Testis (tissue), 3 donors: ENCODE data around the gene TTC31. TPM values are rescaled to one million over a fixed set of nuclear protein-coding genes. Genes with fewer than 3 reads are reported as not detected.

Experiments used
- DNase-seq: peaks from one replicate; pipeline ENCODE4 v3.0.0-alpha.2; 2019
- H3K27ac ChIP-seq, 2 donors: fragments of 200-600 bp; sonication (generic); one replicate each; pipeline ENCODE4 v1.5.1; 2019
- H3K27me3 ChIP-seq: fragments of 200-600 bp; sonication (generic); one replicate; pipeline ENCODE4 v1.5.1; 2019
- H3K36me3 ChIP-seq: fragments of 200-600 bp; sonication (generic); one replicate; pipeline ENCODE4 v1.5.1; 2017; ENCODE audit warnings: low read depth; ENCODE audit errors: missing control alignments
- H3K4me1 ChIP-seq: fragments of 200-600 bp; sonication (generic); one replicate; pipeline ENCODE4 v1.5.1; 2019
- H3K4me3 ChIP-seq, 2 donors: fragments of 200-600 bp; sonication (generic); one replicate each; pipeline ENCODE4 v1.5.1; 2017 to 2019
- H3K9me3 ChIP-seq: fragments of 200-600 bp; sonication (generic); one replicate; pipeline ENCODE4 v1.5.1; 2017
- POLR2A ChIP-seq: fragments of 450-650 bp; IDR thresholded peaks from one replicate; pipeline ENCODE4 v1.6.1; 2017; ENCODE audit warnings: antibody characterized with exemption, mild to moderate bottlenecking, moderate library complexity
- WGBS, 2 donors: methylation state at CpG; one replicate each; pipeline ENCODE4 v1.1.5; 2018; 5-methylcytosine and 5-hydroxymethylcytosine counted together
- intact Hi-C: fragments of 100-400 bp; cut with DNase I; formaldehyde crosslinking; loops from one replicate; pipeline ENCODE4 v1.15.1; 2023; ENCODE audit warnings: low total_unique reads
- polyA plus RNA-seq: library from polyadenylated mRNA; stranded (reverse); fragments of 350-450 nt; fragmentation: Illumina TruSeq; extraction: RNeasy Lipid Tissue Mini Kit (QIAGEN cat#74804); gene quantifications from one replicate; pipeline ENCODE4 v1.2.3, GENCODE V29; 2014; ENCODE audit warnings: low read depth, low replicate concordance; ENCODE audit not compliant: insufficient read depth
- total RNA-seq, 2 donors: library from RNA; depleted of rRNA; stranded (reverse); fragments of >200 nt; gene quantifications; one replicate each; pipeline ENCODE4 v1.2.3, GENCODE V29; 2016
- TF ChIP-seq, protein P1 (sequence below), 3 experiments: fragments of 450-650 bp in 2 of 3; fragments of 200-600 bp in 1 of 3; sonication (generic) in 1 of 3; IDR thresholded peaks; one replicate each; pipeline ENCODE4 v1.5.1; 2016 to 2019; ENCODE audit warnings: antibody characterized with exemption in 3 of 3, mild to moderate bottlenecking in 2 of 3, moderate library complexity in 1 of 3

TTC31 gene
- total and polyA plus RNA-seq, 3 donors from 2014 or later, result 19.6 to 36.2 (median 30.1) TPM

DNA sequence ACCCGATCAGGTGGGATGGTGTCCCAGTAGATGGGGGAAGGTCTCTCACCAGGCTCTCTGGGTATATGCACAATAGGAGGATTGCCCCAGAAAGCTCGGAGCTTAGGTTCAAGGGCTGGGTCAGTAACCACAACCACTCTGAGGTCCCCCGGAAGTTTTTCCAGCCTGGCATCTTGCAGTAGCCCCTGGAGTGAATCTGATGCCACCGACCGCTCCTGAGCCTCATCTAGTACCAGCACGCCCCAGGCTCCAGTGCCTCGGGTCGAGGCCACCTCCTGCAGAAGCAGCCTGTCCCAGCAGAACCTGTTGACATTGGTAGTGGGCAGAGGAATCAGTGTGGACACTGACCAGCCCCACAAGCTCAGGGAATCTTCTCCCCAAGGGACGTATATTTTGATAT lies 41.1 kb downstream of the TTC31 start:
- Histone ChIP-seq H3K4me1 (peaks cover 7% of the 10 kb centered on the region), H3K27me3 (no peaks in the 10 kb centered on the region), H3K9me3 (no peaks in the 10 kb centered on the region), H3K27ac (no peak overlapping the region), H3K36me3 (no peaks in the 10 kb centered on the region), H3K4me3 (no peak overlapping the region)
- DNase-seq, result no peak
- WGBS, 2 donors, result 86 to 91% methylated on average over 7 to 9 of the region's 9 CpGs
- TF ChIP-seq, protein P1, sequence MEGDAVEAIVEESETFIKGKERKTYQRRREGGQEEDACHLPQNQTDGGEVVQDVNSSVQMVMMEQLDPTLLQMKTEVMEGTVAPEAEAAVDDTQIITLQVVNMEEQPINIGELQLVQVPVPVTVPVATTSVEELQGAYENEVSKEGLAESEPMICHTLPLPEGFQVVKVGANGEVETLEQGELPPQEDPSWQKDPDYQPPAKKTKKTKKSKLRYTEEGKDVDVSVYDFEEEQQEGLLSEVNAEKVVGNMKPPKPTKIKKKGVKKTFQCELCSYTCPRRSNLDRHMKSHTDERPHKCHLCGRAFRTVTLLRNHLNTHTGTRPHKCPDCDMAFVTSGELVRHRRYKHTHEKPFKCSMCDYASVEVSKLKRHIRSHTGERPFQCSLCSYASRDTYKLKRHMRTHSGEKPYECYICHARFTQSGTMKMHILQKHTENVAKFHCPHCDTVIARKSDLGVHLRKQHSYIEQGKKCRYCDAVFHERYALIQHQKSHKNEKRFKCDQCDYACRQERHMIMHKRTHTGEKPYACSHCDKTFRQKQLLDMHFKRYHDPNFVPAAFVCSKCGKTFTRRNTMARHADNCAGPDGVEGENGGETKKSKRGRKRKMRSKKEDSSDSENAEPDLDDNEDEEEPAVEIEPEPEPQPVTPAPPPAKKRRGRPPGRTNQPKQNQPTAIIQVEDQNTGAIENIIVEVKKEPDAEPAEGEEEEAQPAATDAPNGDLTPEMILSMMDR (IDR thresholded peaks at IDR 0.05), result no peak
- no peak for TF ChIP-seq POLR2A
- intact Hi-C loops, result no loop called here

DNA sequence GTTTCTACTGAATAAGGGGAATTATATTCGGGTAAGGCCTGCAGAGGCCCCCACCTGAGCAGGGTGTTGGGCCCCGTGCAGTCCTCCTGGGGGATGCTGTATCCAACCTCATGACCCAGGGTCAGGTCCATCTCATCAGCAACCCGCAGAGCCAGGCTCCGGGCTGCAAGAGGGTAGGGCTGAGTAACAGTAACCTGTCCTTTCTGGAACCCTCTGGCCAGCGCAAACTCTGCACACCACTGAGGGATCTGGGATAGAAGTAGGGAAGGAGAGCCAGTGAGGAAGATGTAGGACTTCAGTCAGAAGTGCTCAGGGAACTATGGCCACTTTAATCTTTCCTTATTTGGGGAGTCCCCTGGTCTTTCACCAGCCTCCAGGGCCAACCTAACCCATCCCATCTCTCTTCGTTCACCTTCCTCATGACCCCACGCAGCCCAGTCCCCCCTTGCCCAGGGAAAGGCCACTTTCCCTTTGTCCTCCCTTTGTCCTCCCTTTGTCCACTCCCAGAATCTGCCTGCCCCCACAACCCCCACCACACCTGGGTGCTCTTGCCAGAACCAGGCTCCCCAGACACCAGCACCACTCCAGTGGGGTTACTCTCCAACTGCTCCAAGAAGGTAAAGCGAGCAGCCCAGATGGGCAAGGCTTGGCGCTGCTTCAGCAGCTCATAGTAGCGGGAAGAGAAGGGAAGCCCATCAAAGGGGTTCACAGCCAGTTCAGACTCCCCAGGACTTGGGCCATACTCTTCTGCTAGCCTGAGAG lies 42.3 kb downstream of the TTC31 start:
- WGBS, 2 donors, result 88 to 90% methylated on average over 10 of the region's 10 CpGs

DNA sequence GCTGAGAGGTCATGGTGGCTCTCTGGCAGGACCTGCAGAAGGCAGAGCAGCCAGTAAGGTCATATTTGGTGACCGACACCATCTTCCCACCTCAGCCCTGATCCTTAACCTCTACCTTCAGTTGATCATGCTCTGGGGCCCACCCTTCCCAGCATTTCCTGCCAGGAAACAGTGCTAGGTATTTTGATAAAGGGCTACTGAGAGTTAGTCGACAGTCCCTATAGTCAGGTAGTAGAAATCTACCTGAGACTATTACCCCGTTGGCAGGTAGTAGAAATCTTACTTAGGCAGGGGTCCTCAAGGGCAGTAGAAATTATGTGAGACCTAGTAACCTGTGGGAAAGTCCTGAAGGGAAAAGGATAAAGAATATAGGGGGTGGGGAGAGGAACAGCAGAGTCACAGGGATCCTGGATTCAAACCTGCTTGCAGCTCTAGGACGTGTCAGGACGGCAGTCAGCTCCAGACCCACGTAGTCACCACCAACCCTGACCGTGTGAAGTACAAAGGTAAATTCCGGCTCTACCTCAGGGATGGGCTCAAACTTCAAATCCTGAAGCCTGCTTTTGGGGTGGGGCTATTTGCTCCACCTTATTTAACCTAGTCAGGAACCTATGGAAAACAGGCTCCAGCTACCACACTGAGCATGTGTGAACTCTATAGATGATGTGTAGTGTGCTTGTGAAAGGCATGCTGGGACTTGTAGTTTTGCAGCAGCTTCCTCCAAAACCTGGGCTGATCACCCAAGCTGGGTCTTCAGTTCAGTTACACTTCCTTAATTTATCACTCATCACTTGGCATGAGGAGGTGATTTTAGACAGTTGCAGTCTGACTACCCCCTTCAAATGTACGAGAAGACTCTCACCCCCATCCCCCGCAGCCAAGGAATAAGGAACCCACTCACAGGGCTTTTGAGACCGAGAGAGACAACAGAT lies 43.1 kb downstream of the TTC31 start, which contains the start of gene DQX1:
Gene DQX1, minus strand, starts transcription at position 515 of the 932 bp plus-strand sequence. Its CDS starts 502 bp downstream, at position 13.
- peak; percentile 37 for DNase-seq
- WGBS, 2 donors, result 86 to 93% methylated on average over 11 of the region's 11 CpGs
- Histone ChIP-seq H3K36me3 (no peaks in the 10 kb centered on the region), H3K4me3 (no peak within 1 kb of the TSS), H3K27me3 (no peaks in the 10 kb centered on the region), H3K27ac (no peak within 1 kb of the TSS), H3K9me3 (no peaks in the 10 kb centered on the region), H3K4me1 (peaks cover 10% of the 10 kb centered on the region)
- no peak for TF ChIP-seq POLR2A
- TF ChIP-seq, protein P1 (IDR thresholded peaks at IDR 0.05), result no peak
- intact Hi-C loops, result no loop called here

More for the DNA sequence above, 42.3 kb downstream of the TTC31 start:
- Histone ChIP-seq H3K4me3 (no peak overlapping the region), H3K36me3 (no peaks in the 10 kb centered on the region), H3K27me3 (no peaks in the 10 kb centered on the region), H3K9me3 (no peaks in the 10 kb centered on the region), H3K27ac (no peak overlapping the region), H3K4me1 (peaks cover 7% of the 10 kb centered on the region)
- intact Hi-C loops, result no loop called here
- TF ChIP-seq POLR2A, result no peak
- TF ChIP-seq, protein P1 (IDR thresholded peaks at IDR 0.05), result no peak
- no peak for DNase-seq

DNA sequence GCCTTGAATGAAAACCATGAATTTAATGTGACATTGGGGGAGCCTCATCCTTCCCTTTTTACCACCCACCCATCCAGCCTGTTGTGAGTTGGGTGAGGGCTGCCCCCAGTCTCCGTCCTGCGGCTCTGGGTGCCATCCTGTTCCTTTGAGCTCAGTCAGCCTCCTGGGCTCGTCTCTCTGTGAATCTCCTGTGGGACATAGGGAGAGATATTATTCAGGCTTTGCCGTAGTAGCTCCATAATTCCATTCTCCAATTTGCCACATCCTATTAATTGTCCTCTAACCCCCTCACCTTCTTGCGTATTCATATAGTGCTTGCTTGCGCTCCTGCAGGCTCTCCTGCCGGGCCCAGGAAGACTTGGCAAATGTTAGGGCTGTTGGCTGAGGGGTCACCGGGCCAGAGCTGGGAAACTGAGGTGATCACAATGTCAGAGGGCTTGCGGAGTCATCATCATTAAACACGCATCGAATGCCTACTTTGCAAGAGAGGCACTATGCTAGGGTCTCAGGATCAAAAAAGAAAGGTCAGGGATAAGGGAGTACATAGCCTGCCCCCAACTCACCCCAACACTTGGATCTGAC lies 43.9 kb downstream of the TTC31 start:
- Histone ChIP-seq H3K27me3 (no peaks in the 10 kb centered on the region), H3K4me1 (peaks cover 16% of the 10 kb centered on the region), H3K27ac (no peak overlapping the region), H3K9me3 (no peaks in the 10 kb centered on the region), H3K36me3 (no peaks in the 10 kb centered on the region), H3K4me3 (no peak overlapping the region)
- TF ChIP-seq, protein P1 (IDR thresholded peaks at IDR 0.05), result no peak
- TF ChIP-seq POLR2A, result no peak
- 95 to 99% methylated on average over 11 of the region's 11 CpGs for WGBS, 2 donors
- intact Hi-C loops, result no loop called here
- no peak for DNase-seq
